GM23338 (cell line): ENCODE results near the gene RPS2. TPM values are rescaled to one million over a fixed set of nuclear protein-coding genes. Genes with fewer than 3 reads are reported as not detected.
A peak's percentile ranks its signal among the peaks of the same experiment; 100 is the strongest.

Source experiments
- ATAC-seq: fragments of 200-7000 bp; cut with Tn5 transposase; 3 replicates; pipeline ENCODE4 v1.9.1; 2020
- DNase-seq: peaks from one replicate; pipeline ENCODE4 v3.0.0-alpha.2; 2015; ENCODE audit warnings: low spot score
- H2AFZ ChIP-seq: fragments of 200-600 bp; sonication (generic); 2 replicates; pipeline ENCODE4 v1.8.0; 2016; ENCODE audit warnings: antibody characterized with exemption, mild to moderate bottlenecking, moderate library complexity
- H3F3A ChIP-seq: fragments of 200-600 bp; sonication (generic); replicated peaks from 2 replicates; pipeline ENCODE4 v1.8.0; 2017; ENCODE audit warnings: antibody characterized with exemption, mixed run types, low read depth
- H3K27ac ChIP-seq: fragments of 200-600 bp; sonication (generic); 2 replicates; pipeline ENCODE4 v1.6.1; 2016; ENCODE audit warnings: low read depth
- H3K27me3 ChIP-seq: fragments of 200-600 bp; sonication (generic); 2 replicates; pipeline ENCODE4 v1.8.0; 2016; ENCODE audit warnings: mild to moderate bottlenecking, mixed run types, moderate library complexity; ENCODE audit not compliant: insufficient read depth
- H3K36me3 ChIP-seq: fragments of 200-600 bp; sonication (generic); 2 replicates; pipeline ENCODE4 v1.8.0; 2016; ENCODE audit warnings: mild to moderate bottlenecking; ENCODE audit not compliant: insufficient read depth
- H3K4me1 ChIP-seq: fragments of 200-600 bp; sonication (generic); 2 replicates; pipeline ENCODE4 v1.8.0; 2016; ENCODE audit warnings: mild to moderate bottlenecking, moderate library complexity; ENCODE audit not compliant: insufficient read depth
- H3K4me2 ChIP-seq: fragments of 200-600 bp; sonication (generic); 2 replicates; pipeline ENCODE4 v1.7.1; 2017; ENCODE audit warnings: mixed run types
- H3K4me3 ChIP-seq: fragments of 200-600 bp; sonication (generic); 2 replicates; pipeline ENCODE4 v1.6.1; 2016; ENCODE audit warnings: mixed run types
- H3K79me2 ChIP-seq: fragments of 200-600 bp; sonication (generic); replicated peaks from 2 replicates; pipeline ENCODE4 v1.8.0; 2017; ENCODE audit warnings: mild to moderate bottlenecking; ENCODE audit not compliant: insufficient read depth
- H3K9me2 ChIP-seq: fragments of 200-600 bp; sonication (generic); 2 replicates; pipeline ENCODE4 v1.8.0; 2017; ENCODE audit not compliant: insufficient read depth
- H4K20me1 ChIP-seq: fragments of 200-600 bp; sonication (generic); replicated peaks from 2 replicates; pipeline ENCODE4 v1.8.0; 2017; ENCODE audit warnings: mild to moderate bottlenecking; ENCODE audit not compliant: insufficient read depth
- H3K27ac Mint-ChIP-seq: 2 replicates; pipeline ENCODE4 v1.8.0; 2020; ENCODE audit warnings: inconsistent platforms, mild to moderate bottlenecking, moderate library complexity, mixed read lengths
- H3K27me3 Mint-ChIP-seq: 3 replicates; pipeline ENCODE4 v1.8.0; 2022; ENCODE audit warnings: low read depth, mild to moderate bottlenecking, moderate library complexity, mixed read lengths, inconsistent platforms; ENCODE audit not compliant: insufficient read depth, poor library complexity
- H3K36me3 Mint-ChIP-seq: 3 replicates; pipeline ENCODE4 v1.8.0; 2021; ENCODE audit warnings: low read depth, mild to moderate bottlenecking, inconsistent platforms, moderate library complexity, mixed read lengths
- H3K4me1 Mint-ChIP-seq: 3 replicates; pipeline ENCODE4 v1.8.0; 2020; ENCODE audit warnings: mild to moderate bottlenecking, inconsistent platforms, mixed read lengths
- H3K4me3 Mint-ChIP-seq: 3 replicates; pipeline ENCODE4 v1.8.0; 2021; ENCODE audit warnings: moderate library complexity, mild to moderate bottlenecking, inconsistent platforms, mixed read lengths
- H3K9me3 Mint-ChIP-seq: 3 replicates; pipeline ENCODE4 v1.8.0; 2020; ENCODE audit warnings: moderate library complexity, mild to moderate bottlenecking, inconsistent platforms, mixed read lengths
- CREB1 ChIP-seq: fragments of 250-450 bp; sonication (Bioruptor Pico); IDR thresholded peaks from 2 replicates; pipeline ENCODE4 v1.5.0; 2020; ENCODE audit warnings: low read depth, mild to moderate bottlenecking, moderate library complexity
- CTCF ChIP-seq, 2 experiments: fragments of 200-600 bp in 1 of 2; sonication (generic) in 1 of 2; conservative IDR thresholded peaks; 2 replicates each; pipeline versions ENCODE4 v1.5.1 to v1.6.1; 2016 to 2017; ENCODE audit warnings: antibody characterized with exemption in 2 of 2, low read depth in 2 of 2, mild to moderate bottlenecking in 2 of 2, moderate library complexity in 1 of 2
- ETS1 ChIP-seq: IDR thresholded peaks from 2 replicates; pipeline ENCODE4 v1.6.1; 2016; ENCODE audit warnings: antibody characterized with exemption
- JUNB ChIP-seq: IDR thresholded peaks from one replicate; pipeline ENCODE4 v1.6.1; 2016; ENCODE audit warnings: antibody characterized with exemption; ENCODE audit not compliant: unreplicated experiment
- STAT1 ChIP-seq: IDR thresholded peaks from one replicate; pipeline ENCODE4 v1.6.1; 2016; ENCODE audit warnings: antibody characterized with exemption; ENCODE audit not compliant: unreplicated experiment
- ZNF114 ChIP-seq: fragments of 250-450 bp; sonication (Bioruptor Pico); IDR thresholded peaks from 2 replicates; pipeline ENCODE4 v1.5.0; 2020; ENCODE audit warnings: mild to moderate bottlenecking, moderate library complexity
- ZNF331 ChIP-seq: fragments of 250-450 bp; sonication (Bioruptor Pico); IDR thresholded peaks from 2 replicates; pipeline ENCODE4 v1.5.0; 2020; ENCODE audit warnings: low read depth, mild to moderate bottlenecking, moderate library complexity
- polyA plus RNA-seq: library from polyadenylated mRNA; unstranded; fragments of >200 nt; fragmentation: Nextera tagmentation; extraction: Ambion mirVana; gene quantifications from 2 replicates; pipeline ENCODE4 v1.2.1, GENCODE V29; 2016
- total RNA-seq: library from RNA; depleted of rRNA; stranded (reverse); fragments of >200 nt; shearing (Covaris generic); gene quantifications from 2 replicates; pipeline ENCODE4 v1.2.3, GENCODE V29; 2014
- TF ChIP-seq, protein P1 (sequence below): IDR thresholded peaks from one replicate; pipeline ENCODE4 v1.6.1; 2018; ENCODE audit warnings: antibody characterized with exemption; ENCODE audit not compliant: unreplicated experiment

Gene RPS2
- total and polyA plus RNA-seq, 2 experiments from 2014 or later: 3,786 to 3,992 TPM

DNA sequence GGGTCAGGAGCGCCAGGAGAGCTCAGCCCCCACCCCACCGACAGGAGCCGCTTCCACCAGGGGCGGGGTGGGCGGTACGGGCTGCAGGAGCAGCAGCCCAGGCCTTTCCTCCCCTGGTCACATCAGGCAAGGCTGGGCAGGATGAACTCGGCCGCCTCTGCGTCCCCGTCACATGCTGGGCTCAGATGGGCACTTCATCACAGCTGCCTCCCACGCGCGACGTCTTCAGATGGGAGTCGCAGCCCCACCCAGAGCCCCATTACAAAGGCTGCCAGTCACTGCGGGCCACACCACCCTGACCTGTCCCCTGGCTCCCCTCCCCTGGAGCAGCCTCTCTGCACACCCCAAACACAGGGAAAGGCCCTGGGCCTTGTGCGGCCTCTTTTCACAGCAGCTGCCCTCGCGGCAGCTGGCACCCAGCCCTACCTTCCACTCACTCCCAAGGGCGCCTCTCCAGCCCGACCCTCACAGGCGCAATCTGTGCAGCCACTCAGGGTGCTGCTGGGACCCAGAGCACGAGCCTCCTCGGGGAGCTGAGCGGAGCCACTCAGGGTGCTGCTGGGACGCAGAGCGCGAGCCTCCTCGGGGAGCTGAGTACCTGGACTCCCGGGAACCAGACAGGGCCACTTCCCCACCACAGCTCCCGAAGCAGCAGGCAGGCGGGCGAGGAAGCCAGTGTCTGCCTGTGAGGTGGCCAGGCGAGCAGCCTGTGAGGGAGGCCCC is 40.3 kb upstream of the RPS2 start (continued):
- TF ChIP-seq, protein P1, sequence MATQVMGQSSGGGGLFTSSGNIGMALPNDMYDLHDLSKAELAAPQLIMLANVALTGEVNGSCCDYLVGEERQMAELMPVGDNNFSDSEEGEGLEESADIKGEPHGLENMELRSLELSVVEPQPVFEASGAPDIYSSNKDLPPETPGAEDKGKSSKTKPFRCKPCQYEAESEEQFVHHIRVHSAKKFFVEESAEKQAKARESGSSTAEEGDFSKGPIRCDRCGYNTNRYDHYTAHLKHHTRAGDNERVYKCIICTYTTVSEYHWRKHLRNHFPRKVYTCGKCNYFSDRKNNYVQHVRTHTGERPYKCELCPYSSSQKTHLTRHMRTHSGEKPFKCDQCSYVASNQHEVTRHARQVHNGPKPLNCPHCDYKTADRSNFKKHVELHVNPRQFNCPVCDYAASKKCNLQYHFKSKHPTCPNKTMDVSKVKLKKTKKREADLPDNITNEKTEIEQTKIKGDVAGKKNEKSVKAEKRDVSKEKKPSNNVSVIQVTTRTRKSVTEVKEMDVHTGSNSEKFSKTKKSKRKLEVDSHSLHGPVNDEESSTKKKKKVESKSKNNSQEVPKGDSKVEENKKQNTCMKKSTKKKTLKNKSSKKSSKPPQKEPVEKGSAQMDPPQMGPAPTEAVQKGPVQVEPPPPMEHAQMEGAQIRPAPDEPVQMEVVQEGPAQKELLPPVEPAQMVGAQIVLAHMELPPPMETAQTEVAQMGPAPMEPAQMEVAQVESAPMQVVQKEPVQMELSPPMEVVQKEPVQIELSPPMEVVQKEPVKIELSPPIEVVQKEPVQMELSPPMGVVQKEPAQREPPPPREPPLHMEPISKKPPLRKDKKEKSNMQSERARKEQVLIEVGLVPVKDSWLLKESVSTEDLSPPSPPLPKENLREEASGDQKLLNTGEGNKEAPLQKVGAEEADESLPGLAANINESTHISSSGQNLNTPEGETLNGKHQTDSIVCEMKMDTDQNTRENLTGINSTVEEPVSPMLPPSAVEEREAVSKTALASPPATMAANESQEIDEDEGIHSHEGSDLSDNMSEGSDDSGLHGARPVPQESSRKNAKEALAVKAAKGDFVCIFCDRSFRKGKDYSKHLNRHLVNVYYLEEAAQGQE: no peak
- TF ChIP-seq ZNF114 (CRISPR knock-in tag) (no peak), CREB1 (CRISPR knock-in tag) (no peak), CTCF (conservative IDR thresholded peaks at IDR 0.05; ENCODE audit: low read depth in 2 of 2) (no peak), STAT1 (no peak), ZNF331 (CRISPR knock-in tag) (no peak), ETS1 (no peak), JUNB (no peak)

DNA sequence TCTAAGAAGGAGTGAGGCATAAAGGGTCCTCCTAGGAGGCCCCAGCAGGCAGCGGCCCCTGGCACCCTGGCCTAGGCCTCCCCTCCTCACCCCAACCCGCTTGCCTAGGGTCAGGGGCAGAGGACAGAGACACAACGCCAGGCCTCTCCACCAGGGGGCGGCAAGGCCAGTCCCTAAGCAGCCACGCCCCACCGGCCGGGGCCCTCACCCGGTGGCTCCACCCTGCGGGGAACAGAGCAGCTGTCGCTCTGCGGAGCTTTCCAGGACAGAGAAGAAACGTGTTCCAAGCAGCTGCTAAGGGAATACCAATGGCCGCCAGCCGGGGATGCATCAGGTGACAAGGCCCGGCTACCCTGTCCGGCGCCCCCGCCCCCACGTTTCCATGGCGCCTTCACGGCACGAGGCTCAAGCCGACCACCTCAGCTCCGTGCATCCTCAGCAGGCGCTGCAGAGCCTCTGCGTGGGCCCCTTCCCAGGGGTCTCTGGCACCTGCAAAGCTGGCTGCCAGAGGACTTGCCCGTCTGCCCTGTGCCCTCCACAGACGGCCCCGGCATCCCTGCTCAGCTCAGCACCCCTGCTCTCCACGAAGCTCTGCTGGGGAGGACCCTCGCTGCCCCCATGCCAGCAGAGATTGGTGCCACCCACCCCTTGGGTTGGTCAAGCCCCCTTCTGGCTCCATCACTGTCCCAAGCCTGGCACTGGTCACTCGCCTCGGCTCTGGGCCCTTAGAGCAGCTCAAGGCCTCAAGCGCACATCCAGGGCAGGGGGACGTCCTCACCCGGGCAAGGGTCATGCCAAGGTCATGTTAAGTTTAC is 39.4 kb upstream of the RPS2 start:
- ATAC-seq (peak; percentile 91), DNase-seq (peak; percentile 99)
- H3K79me2 ChIP-seq: peaks cover 39% of the 10 kb centered on the region
- H3K9me3 Mint-ChIP-seq: no peaks in the 10 kb centered on the region
- peak overlapping the region; percentile 69; the same call in 1 of the 2 replicates for H3K4me2 ChIP-seq
- peaks cover 28% of the 10 kb centered on the region; the same call in 1 of the 2 replicates for H3F3A ChIP-seq
- no peaks in the 10 kb centered on the region for H3K36me3 ChIP-seq
- H3K9me2 ChIP-seq: no peaks in the 10 kb centered on the region
- peaks cover 13% of the 10 kb centered on the region for H3K27me3 Mint-ChIP-seq
- H3K4me3 Mint-ChIP-seq: peak overlapping the region; percentile 30; the same call in 1 of the 3 replicates
- peaks cover 18% of the 10 kb centered on the region for H3K4me1 ChIP-seq
- peak overlapping the region; percentile 42; the same call in 1 of the 2 replicates for H3K4me3 ChIP-seq
- H3K36me3 Mint-ChIP-seq: peaks cover 29% of the 10 kb centered on the region
- peak overlapping the region; percentile 74; the same call in 1 of the 2 replicates for H3K27ac ChIP-seq
- peaks cover 38% of the 10 kb centered on the region for H4K20me1 ChIP-seq
- H3K27ac Mint-ChIP-seq: no peak overlapping the region
- H2AFZ ChIP-seq: no peak overlapping the region
- H3K27me3 ChIP-seq: no peaks in the 10 kb centered on the region
- H3K4me1 Mint-ChIP-seq: peaks cover 32% of the 10 kb centered on the region
- TF ChIP-seq ZNF331 (CRISPR knock-in tag): no peak
- no peak for TF ChIP-seq STAT1
- peak; percentile 95 to 99 for TF ChIP-seq CTCF (conservative IDR thresholded peaks at IDR 0.05; ENCODE audit: low read depth in 2 of 2)
